GM19035 (cell line): Measurements from ENCODE around the gene SEC14L1.

Experiments used
- ATAC-seq: cut with Tn5 transposase; IDR thresholded peaks from one replicate; pipeline ENCODE4 v1.9.1; 2021; ENCODE audit not compliant: unreplicated experiment

SEC14L1 gene

DNA sequence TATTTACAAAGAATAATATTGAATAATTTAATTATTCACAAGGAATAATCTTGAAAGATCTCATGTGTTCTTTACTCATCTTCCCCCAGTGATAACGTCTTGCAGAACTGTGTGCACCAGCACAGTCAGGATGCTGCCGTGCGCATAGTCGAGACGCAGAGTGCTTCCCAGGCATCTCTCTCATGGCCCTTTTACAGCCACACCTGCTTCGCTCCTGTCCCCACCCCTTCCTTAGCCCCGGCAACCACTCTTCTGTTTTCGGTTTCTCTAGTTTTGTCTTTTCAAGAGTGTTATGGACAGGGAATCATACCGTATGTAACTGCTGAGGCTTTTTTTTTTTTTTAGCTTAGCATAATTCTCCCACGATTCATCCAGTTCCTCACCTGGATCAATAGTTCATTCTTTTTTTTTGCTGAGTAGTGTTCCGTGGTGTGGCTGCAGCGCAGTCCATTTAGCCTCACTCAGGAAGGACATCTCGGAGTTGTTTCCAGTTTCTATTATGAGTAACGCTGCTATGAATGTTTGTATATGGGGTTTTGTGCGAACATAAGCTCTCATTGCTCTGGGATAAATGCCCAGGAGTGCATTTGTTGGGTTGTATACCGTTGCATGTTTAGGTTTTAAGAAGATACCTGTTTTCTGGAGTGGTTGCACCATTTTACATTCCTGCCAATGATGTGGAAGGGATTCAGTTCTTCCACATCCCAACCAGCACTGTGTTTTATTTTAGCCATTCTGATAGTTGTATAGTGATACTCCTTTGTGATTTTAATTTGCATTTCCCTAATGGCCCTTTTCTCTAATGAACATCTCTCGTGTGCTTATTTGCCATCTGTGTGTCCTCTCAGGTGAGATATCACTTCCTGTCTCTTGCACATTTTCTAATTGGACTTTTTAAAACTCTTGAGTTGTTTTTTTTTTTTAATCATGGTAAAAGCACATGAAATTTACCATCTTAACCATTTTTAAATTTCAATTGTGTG lies 47.6 kb downstream of the SEC14L1 start:
- ATAC-seq, result no peak

DNA sequence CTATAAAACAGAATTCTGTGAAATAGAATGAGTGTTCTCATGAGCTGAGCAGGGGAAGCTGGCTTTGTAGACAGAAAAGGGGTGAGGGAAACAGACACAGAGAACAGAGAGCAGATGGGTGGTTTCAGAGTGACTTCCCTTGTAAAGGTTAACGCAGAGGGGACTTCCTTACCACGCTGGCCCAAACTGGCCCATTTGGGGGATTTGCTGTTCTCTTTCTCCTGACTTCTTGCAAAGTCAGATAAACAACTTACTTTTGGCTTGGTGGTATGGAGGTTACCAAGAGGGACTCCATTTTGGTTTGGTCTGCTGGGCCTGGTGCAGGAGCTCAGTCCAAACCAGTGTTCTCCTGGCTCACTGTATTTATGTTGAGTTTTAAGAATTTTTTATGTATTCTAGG lies 48.4 kb downstream of the SEC14L1 start:
- no peak for ATAC-seq

DNA sequence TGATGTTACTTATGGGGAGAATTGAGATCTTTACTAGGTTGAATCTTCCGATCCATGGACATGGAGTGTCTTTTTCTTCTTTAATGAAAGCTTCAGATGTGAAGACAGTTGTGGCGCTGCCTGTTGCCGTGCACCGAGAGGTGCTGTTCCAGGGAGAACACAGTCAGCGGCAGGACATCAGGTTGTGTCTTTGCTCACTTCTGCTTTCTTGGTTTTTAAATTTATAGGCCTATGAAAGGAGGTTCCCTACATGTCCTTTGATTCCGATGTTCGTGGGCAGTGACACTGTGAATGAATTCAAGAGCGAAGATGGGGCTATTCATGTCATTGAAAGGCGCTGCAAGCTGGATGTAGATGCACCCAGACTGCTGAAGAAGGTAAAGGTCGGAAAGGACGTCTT lies 49.8 kb downstream of the SEC14L1 start:
- ATAC-seq, result no peak

DNA sequence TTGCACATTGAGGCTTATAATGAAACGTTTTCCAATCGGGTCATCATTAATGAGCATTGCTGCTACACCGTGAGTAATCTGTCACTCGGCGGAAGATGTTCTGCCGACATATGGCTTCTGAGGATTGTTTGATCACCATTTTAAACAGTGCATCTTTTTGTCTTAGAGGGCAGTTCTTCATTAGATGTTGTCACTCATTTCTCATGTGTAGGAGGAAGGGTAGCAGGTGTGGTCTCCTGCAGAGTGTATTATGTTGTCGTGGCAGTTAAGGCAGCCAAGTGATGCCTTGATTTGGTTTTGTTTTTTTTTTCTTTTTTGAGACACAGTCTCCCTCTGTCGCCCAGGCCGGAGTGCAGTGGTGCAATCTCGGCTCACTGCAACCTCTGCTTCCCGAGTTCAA lies 50.5 kb downstream of the SEC14L1 start:
- no peak for ATAC-seq

DNA sequence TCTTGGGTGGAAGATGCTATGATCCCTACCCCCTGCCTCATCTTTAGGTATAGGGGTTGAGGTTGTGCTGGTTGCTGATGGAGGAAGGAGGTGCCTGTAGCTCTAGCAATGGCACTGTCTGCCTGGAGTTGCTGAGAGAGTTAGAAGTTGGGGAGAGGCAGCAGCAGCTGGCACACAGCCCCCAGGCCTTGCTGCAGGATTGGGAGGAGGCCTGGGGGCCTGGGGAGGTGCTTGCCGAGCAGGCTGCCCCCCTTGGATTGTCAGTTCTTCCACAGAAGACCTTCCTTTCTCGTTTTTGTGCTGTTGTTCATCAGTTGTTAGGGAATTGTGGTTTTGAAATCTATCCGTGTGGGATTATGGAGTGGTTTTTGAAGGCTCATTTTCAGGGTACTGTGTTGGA lies 52.9 kb downstream of the SEC14L1 start:
- no peak for ATAC-seq

DNA sequence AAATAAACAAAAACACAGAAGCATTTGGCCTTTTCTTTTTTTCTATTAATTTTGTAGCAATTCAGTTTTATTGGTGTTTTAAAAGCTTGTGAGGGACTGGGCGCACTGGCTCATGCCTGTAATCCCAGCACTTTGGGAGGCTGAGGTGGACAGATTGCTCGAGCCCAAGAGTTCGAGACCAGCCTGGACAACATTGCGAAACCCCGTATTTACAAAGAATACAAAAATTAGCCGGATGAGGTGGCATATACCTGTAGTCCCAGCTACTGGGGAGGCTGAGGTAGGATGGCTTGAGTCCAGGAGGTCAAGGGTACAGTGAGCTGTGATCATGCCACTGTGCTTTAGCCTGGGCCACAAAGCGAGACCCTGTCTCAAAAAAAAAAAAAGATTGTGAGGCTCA lies 53.4 kb downstream of the SEC14L1 start:
- ATAC-seq, result no peak

DNA sequence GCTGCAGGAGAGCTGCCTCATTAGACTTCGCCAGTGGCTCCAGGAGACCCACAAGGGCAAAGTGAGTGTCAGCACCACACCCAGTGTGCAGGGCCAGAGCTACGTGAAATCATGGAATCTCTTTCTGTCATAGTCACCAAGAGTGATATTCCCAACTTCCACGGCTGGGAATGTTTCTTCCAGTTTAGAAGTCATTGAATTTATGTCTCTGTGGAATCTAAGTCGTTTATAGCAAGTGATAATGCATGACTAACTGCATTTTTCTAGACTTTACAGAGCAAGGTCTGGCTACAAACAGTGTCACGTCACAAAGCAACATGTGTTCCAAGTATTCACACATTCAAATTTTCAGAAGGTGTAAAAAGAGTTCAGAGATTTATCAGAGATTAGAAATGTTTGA lies 55.5 kb downstream of the SEC14L1 start:
- ATAC-seq, result no peak

DNA sequence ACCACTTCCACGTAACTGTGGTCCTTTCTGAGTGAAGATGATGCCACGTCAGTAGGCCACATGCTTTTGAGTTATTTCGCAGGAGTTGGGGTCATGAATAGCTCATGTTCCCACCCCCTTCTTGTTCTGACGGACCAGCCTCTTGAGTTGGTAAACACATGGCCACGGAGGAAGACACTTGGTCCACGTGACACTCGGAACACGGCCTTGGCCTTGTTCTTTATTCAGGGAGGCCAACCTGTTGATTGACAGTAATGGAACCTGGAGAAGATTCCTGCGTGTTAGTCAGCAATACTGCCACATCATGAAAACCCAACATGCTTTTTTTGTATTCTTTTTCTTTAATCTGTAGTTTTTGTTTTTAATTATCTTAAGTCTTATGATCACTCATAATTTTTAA lies 56.3 kb downstream of the SEC14L1 start:
- no peak for ATAC-seq

DNA sequence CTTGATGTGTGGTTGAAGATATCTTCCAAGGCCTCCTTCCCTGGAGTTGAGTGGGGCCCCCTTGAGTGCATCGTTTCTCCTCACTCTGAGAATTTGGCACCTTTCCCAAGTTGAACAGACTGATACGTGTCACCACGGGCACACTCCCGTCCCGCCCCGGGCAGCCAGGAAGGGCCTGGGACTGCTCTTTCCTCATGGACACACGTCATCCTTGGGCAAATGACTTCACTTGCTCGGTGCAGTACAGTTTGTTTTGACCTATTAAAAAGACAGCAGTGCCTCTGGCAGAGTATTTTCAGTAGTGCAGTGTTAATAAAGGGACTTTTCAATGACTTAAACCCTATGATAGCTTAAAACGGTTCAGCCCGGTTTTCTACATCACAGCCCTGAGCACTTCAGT lies 59.9 kb downstream of the SEC14L1 start:
- no peak for ATAC-seq

DNA sequence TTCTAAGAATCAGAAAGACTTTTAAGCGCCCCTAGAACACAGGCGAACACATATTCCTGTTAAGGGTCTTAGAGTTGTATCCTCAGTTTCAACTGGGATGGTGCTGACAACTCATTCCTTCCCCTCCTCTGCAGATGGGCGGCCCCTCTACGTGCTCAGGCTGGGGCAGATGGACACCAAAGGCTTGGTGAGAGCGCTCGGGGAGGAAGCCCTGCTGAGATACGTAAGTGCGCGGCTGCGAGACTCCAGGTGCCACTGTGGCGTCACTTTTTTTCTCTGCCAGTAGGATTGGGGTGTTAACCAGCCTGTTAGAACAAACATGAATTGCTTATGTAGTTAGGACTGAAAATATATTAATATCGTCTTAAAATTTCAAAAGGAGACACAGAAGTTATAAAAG lies 62.7 kb downstream of the SEC14L1 start:
- ATAC-seq, result no peak

DNA sequence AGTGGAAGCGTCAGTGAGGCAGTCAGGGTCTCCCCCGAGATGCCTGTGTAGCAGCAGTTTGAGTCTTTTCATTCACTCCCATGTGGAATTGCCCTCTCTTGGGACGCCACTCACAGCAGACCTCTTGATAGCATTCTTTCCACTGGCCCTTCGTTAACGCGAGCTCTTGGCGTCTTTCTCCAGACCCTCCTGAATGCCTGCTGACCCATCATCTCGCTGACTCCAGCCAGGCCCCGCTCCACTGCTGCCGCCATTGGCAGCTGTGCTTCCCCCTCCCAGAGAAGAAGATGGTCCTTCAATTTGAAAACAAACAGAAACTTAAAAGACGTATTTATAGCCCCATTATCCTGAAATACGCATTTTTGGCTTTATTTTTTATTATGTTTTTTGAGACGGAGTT lies 63.1 kb downstream of the SEC14L1 start:
- no peak for ATAC-seq

DNA sequence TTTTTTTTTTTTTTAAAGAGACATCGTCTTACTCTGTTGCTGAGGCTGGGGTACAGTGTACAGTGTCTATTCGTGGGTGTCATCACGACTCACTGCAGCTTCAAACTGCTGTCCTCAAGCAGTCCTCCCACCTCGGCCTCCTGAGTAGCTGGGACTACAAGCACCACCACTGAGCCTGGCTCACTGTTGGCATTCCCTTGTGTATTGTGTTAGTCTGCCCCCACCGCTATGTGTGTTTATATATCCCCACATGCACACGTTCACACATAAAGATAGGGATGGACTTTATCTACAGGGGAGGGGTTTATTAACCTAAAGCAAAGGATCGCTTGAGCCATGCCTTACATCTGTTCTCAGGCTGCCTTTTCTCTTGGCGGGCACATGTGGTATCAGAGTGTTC lies 63.8 kb downstream of the SEC14L1 start:
- ATAC-seq, result no peak

DNA sequence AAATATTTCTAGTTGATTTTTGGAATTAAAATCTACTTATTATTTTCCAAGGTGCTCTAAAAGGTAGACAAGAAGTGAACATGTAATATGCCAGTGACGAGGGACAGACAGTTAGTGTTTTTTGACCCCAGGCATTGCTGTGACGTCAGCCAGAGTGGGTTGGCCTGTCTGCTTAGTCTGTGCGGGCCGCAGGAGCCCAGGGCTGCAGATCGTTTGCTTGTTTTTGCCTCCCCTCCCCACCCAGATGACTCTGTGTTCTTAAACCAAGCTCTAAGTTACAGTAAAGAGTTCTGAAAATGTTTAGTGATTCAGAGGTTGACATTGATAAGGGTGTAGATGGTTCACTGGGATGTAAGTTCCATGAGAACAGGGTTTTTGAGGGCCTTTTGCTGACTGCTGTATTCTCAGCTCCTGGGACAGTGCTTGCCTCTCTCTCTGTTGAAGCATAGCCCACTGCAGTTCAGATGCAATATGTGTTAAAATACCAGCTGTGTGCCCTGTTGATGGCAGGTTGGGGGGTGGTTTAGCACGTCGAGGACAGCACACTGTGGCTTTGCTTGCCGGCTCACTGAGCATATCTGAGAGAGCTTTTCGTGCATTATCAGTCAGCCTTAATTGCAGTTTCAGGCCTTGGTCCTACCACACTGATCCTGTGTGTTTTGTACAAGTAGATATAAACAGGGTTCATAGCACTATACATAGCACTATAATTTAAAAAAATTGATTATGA lies 64.8 kb downstream of the SEC14L1 start:
- no peak for ATAC-seq

DNA sequence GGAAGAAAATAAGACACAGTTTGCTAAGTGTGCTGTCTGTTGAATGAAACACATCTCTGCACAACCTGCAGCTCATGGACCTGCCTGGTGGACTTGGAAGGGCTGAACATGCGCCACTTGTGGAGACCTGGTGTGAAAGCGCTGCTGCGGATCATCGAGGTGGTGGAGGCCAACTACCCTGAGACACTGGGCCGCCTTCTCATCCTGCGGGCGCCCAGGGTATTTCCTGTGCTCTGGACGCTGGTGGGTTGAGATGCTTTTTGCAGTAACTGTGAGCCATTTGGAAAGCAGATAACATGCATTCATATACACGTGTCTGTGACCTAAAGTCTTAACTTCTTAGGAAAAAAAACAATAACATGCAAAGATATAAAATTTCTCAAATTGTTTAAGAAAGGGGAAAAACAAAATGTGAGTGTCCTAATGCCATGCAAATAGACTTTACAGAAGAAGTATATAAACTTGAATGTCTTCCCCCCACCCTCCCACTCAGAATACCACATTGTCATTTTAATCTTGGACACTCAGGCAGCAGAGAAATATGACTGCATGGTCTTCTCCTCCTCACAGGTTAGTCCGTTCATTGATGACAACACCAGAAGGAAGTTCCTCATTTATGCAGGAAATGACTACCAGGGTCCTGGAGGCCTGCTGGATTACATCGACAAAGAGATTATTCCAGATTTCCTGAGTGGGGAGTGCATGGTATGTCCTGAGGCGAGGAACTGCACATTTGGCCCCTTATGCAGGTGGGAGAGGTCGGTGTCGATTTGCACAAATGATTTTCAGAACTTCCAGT lies 65.6 kb downstream of the SEC14L1 start:
- ATAC-seq, result no peak

DNA sequence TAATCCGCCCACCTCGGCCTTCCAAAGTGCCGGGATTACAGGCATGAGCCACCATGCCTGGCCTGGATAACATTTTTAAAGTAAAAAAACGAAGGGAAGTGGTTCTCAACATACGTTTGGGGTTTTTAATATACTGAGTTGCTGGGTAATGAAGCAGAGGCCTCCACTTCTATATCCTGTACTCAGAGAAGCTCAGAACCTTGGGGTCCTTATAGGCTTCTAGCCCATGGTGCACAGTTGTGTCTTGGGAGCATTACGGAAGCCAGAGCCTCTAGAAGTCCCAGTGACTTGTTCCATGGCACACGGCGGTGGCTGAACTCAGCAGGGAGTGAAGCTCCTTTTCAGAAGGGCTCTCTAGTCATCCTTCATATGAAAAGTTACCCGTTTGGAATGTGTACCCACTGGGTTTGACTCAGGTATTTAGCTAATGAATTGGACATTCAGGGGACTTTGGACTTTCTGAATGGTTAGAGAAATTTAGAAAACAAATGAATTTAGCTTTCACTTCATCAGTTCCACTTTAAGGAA lies 67.0 kb downstream of the SEC14L1 start:
- ATAC-seq, result no peak

DNA sequence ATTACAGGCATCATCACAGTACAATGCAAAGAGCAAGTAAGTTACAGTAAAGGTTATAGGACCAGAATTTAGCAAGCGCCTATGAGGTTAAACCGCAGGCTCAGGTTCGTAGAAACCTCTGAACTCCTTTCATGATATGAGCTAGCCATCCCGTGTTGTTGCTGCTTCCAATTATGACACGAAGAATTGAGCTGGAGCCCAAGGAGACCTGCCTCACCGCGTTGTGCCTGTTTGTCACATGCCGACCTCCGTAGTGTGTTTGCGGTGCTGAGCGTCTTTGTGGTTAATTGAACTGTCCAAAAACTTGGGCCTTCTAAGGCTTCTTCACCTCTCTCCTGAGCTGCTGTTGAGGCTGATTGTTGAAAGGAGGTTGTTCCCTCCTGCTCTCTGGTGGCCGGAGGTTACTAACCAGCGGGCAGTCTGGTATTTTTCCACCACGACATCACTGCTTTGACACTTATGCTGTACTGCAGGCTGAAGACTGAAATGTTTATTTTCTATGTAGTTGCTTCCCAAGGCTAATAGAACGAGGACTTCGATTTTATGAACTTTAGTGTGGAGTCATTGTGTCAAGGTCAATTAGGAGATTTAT lies 67.5 kb downstream of the SEC14L1 start:
- no peak for ATAC-seq

DNA sequence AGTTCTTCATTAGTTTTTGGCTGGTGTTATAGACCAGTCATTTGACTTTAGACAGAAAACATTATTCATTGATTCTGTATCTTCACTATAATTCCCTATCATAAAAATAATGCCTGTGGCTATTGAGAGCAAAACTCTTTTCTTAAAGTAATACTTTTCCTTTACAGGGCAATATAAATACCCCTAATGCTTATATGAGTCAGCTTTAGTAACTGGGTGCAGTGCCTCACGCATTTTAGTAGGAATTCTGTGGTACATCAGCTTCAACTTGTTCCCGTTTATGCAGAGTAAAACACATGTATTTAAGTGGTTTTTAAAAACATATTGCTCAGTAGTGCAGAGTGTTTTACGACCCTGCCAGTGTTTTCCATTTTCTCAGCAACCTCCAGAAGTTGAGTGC lies 68.1 kb downstream of the SEC14L1 start:
- ATAC-seq, result no peak

DNA sequence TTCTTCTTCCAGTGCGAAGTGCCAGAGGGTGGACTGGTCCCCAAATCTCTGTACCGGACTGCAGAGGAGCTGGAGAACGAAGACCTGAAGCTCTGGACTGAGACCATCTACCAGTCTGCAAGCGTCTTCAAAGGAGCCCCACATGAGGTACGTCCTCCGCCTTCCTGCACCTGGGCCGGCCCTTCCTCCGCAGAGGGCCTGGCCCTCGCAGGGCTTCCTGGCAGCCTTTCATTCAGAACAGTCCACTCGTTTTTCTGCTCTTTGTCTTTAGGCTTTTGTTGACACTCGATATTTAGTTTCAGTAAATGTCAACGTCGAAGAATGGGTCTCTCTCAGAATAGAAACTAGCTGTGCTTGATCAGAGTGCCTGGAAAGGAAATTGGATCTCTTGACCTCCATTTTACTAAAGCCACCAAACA lies 68.6 kb downstream of the SEC14L1 start:
- no peak for ATAC-seq

DNA sequence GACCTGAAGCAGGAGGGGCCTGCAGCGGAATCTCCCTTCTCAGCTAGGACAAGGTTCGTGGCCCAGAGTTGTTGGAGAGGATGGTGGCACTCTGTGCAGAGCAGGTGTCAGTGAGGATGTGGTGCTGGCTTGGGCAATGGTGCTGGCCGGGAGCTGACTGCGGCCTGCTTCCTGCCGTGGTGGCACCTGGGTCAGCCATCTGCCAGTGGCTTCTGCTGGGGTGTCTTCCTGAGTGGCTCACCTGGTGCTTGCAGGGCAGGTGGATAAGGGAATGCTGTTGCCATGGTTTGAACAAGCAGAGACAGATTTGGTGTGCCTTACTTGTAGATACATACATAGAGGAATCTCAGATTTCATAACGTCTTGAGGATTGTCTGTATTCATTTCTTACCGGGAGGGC lies 69.6 kb downstream of the SEC14L1 start:
- no peak for ATAC-seq

DNA sequence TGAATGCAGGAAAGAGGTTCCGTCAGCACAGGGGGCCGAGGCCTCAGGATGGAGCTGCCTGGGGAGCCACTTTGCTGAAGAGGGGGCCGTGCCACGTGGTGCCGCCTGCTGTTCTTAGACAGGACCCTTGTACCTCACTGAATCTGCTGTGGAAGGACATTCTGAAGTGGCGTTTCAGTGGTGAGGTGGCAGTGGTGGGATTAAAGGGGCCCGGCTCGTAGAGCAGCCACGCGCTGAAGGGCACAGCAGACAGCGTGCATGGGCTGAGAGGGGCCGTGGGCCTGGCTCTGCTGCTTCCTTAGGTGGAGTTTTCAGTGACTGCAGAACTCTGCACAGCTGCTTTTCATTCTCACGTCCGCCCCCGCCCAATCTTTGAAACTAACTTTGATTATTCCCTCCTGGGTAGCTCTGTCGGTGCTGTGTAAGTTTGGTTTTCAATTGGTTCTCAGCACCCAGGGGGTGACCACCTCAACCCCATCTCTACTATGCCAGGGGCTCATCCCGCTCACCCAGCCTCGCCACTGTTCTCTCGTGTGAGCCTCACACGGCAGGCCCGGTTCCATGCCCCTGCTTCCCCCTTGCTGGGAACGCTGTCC lies 70.3 kb downstream of the SEC14L1 start:
- no peak for ATAC-seq
